ENCODE measurements around the gene KREMEN1.

- TF ChIP-seq CTCF (IDR thresholded peaks at IDR 0.05) = no peak
- TF ChIP-seq POLR2A (IDR thresholded peaks at IDR 0.05) = no peak
- no peak for TF ChIP-seq POLR2AphosphoS5 (IDR thresholded peaks at IDR 0.05; ENCODE audit: insufficient read depth in 1 of 2, low read depth in 1 of 2)
Measured at GRCh38 chr22:29062286-29062821, 10.5 kb upstream of the KREMEN1 start.
